ENCODE data around the gene DNM3.

The DNM3 gene

GRCh38 chr1:172220376-172220775 lies 379.1 kb downstream of the DNM3 start:
- no peak for DNase-seq
- Mint-ChIP-seq H3K27me3 (no peaks in the 10 kb centered on the region), H3K27ac (no peak overlapping the region), H3K4me3 (no peak overlapping the region), H3K9me3 (no peaks in the 10 kb centered on the region), H3K4me1 (ENCODE audit: low read depth) (no peaks in the 10 kb centered on the region), H3K36me3 (ENCODE audit: low read depth) (no peaks in the 10 kb centered on the region)

- H3K27me3 Mint-ChIP-seq: no peaks in the 10 kb centered on the region
- no peaks in the 10 kb centered on the region for H3K36me3 Mint-ChIP-seq (ENCODE audit: low read depth)
- no peak overlapping the region for H3K27ac Mint-ChIP-seq
- no peak for DNase-seq
- H3K9me3 Mint-ChIP-seq: no peaks in the 10 kb centered on the region
- no peak overlapping the region for H3K4me3 Mint-ChIP-seq
- H3K4me1 Mint-ChIP-seq (ENCODE audit: low read depth): no peaks in the 10 kb centered on the region
Measured at GRCh38 chr1:172221436-172221835, 380.1 kb downstream of the DNM3 start.

- no peak overlapping the region for H3K4me3 Mint-ChIP-seq
- no peaks in the 10 kb centered on the region for H3K27me3 Mint-ChIP-seq
- no peaks in the 10 kb centered on the region for H3K36me3 Mint-ChIP-seq (ENCODE audit: low read depth)
- H3K27ac Mint-ChIP-seq: no peak overlapping the region
- no peaks in the 10 kb centered on the region for H3K4me1 Mint-ChIP-seq (ENCODE audit: low read depth)
- H3K9me3 Mint-ChIP-seq: no peaks in the 10 kb centered on the region
- no peak for DNase-seq
Measured at GRCh38 chr1:172224871-172225270, 383.6 kb downstream of the DNM3 start.

GRCh38 chr1:172229942-172230341 lies 388.6 kb downstream of the DNM3 start:
- no peak for DNase-seq
- Mint-ChIP-seq H3K9me3 (peaks cover 9% of the 10 kb centered on the region), H3K36me3 (ENCODE audit: low read depth) (no peaks in the 10 kb centered on the region), H3K4me3 (no peak overlapping the region), H3K4me1 (ENCODE audit: low read depth) (peaks cover 4% of the 10 kb centered on the region), H3K27ac (no peak overlapping the region), H3K27me3 (no peaks in the 10 kb centered on the region)

GRCh38 chr1:172230526-172230925 lies 389.2 kb downstream of the DNM3 start:
- H3K36me3 Mint-ChIP-seq (ENCODE audit: low read depth): no peaks in the 10 kb centered on the region
- H3K4me3 Mint-ChIP-seq: no peak overlapping the region
- no peaks in the 10 kb centered on the region for H3K27me3 Mint-ChIP-seq
- DNase-seq: no peak
- no peak overlapping the region for H3K27ac Mint-ChIP-seq
- peaks cover 9% of the 10 kb centered on the region for H3K9me3 Mint-ChIP-seq
- peaks cover 4% of the 10 kb centered on the region for H3K4me1 Mint-ChIP-seq (ENCODE audit: low read depth)

GRCh38 chr1:172236958-172237357 lies 395.7 kb downstream of the DNM3 start:
- H3K4me1 Mint-ChIP-seq (ENCODE audit: low read depth): no peaks in the 10 kb centered on the region
- no peak for DNase-seq

GRCh38 chr1:172238158-172238557 lies 396.9 kb downstream of the DNM3 start:
- Mint-ChIP-seq H3K9me3 (peaks cover 4% of the 10 kb centered on the region), H3K36me3 (ENCODE audit: low read depth) (no peaks in the 10 kb centered on the region), H3K27me3 (no peaks in the 10 kb centered on the region), H3K4me1 (ENCODE audit: low read depth) (no peaks in the 10 kb centered on the region), H3K27ac (no peak overlapping the region), H3K4me3 (no peak overlapping the region)
- DNase-seq: no peak

More at GRCh38 chr1:172236958-172237357, 395.7 kb downstream of the DNM3 start:
- Mint-ChIP-seq H3K9me3 (peaks cover 4% of the 10 kb centered on the region), H3K4me3 (no peak overlapping the region), H3K27ac (no peak overlapping the region), H3K27me3 (no peaks in the 10 kb centered on the region), H3K36me3 (ENCODE audit: low read depth) (no peaks in the 10 kb centered on the region)

GRCh38 chr1:172238965-172239364 lies 397.7 kb downstream of the DNM3 start:
- no peaks in the 10 kb centered on the region for H3K27me3 Mint-ChIP-seq
- no peaks in the 10 kb centered on the region for H3K36me3 Mint-ChIP-seq (ENCODE audit: low read depth)
- no peak for DNase-seq
- H3K27ac Mint-ChIP-seq: no peak overlapping the region
- no peaks in the 10 kb centered on the region for H3K4me1 Mint-ChIP-seq (ENCODE audit: low read depth)
- H3K9me3 Mint-ChIP-seq: peaks cover 4% of the 10 kb centered on the region
- H3K4me3 Mint-ChIP-seq: no peak overlapping the region

- no peaks in the 10 kb centered on the region for H3K4me1 Mint-ChIP-seq (ENCODE audit: low read depth)
- H3K36me3 Mint-ChIP-seq (ENCODE audit: low read depth): no peaks in the 10 kb centered on the region
- H3K27me3 Mint-ChIP-seq: no peaks in the 10 kb centered on the region
- no peaks in the 10 kb centered on the region for H3K9me3 Mint-ChIP-seq
- no peak for DNase-seq
- H3K4me3 Mint-ChIP-seq: no peak overlapping the region
- H3K27ac Mint-ChIP-seq: no peak overlapping the region
Measured at GRCh38 chr1:172239901-172240300, 398.6 kb downstream of the DNM3 start.

GRCh38 chr1:172241540-172241939 lies 400.2 kb downstream of the DNM3 start:
- H3K4me1 Mint-ChIP-seq (ENCODE audit: low read depth): no peaks in the 10 kb centered on the region
- no peak overlapping the region for H3K27ac Mint-ChIP-seq
- H3K36me3 Mint-ChIP-seq (ENCODE audit: low read depth): no peaks in the 10 kb centered on the region
- H3K4me3 Mint-ChIP-seq: no peak overlapping the region
- DNase-seq: no peak
- no peaks in the 10 kb centered on the region for H3K9me3 Mint-ChIP-seq
- no peaks in the 10 kb centered on the region for H3K27me3 Mint-ChIP-seq

- no peaks in the 10 kb centered on the region for H3K27me3 Mint-ChIP-seq
- no peak overlapping the region for H3K27ac Mint-ChIP-seq
- no peaks in the 10 kb centered on the region for H3K9me3 Mint-ChIP-seq
- no peak overlapping the region for H3K4me3 Mint-ChIP-seq
- H3K4me1 Mint-ChIP-seq (ENCODE audit: low read depth): no peaks in the 10 kb centered on the region
- no peaks in the 10 kb centered on the region for H3K36me3 Mint-ChIP-seq (ENCODE audit: low read depth)
- DNase-seq: no peak
Measured at GRCh38 chr1:172244865-172245264, 403.6 kb downstream of the DNM3 start.

- H3K4me3 Mint-ChIP-seq: no peak overlapping the region
- H3K4me1 Mint-ChIP-seq (ENCODE audit: low read depth): no peaks in the 10 kb centered on the region
- DNase-seq: no peak
- no peaks in the 10 kb centered on the region for H3K27me3 Mint-ChIP-seq
- H3K9me3 Mint-ChIP-seq: no peaks in the 10 kb centered on the region
- H3K36me3 Mint-ChIP-seq (ENCODE audit: low read depth): no peaks in the 10 kb centered on the region
- no peak overlapping the region for H3K27ac Mint-ChIP-seq
Measured at GRCh38 chr1:172245788-172246187, 404.5 kb downstream of the DNM3 start.

- no peaks in the 10 kb centered on the region for H3K9me3 Mint-ChIP-seq
- no peak overlapping the region for H3K27ac Mint-ChIP-seq
- no peaks in the 10 kb centered on the region for H3K36me3 Mint-ChIP-seq (ENCODE audit: low read depth)
- no peaks in the 10 kb centered on the region for H3K27me3 Mint-ChIP-seq
- H3K4me1 Mint-ChIP-seq (ENCODE audit: low read depth): no peaks in the 10 kb centered on the region
- no peak overlapping the region for H3K4me3 Mint-ChIP-seq
- DNase-seq: no peak
Measured at GRCh38 chr1:172246521-172247390, 405.5 kb downstream of the DNM3 start.

GRCh38 chr1:172251486-172251885 lies 410.2 kb downstream of the DNM3 start:
- no peaks in the 10 kb centered on the region for H3K36me3 Mint-ChIP-seq (ENCODE audit: low read depth)
- no peak overlapping the region for H3K4me3 Mint-ChIP-seq
- DNase-seq: no peak
- H3K27ac Mint-ChIP-seq: no peak overlapping the region
- H3K9me3 Mint-ChIP-seq: no peaks in the 10 kb centered on the region
- no peaks in the 10 kb centered on the region for H3K27me3 Mint-ChIP-seq
- H3K4me1 Mint-ChIP-seq (ENCODE audit: low read depth): peaks cover 19% of the 10 kb centered on the region

GRCh38 chr1:172252321-172252720 lies 411.0 kb downstream of the DNM3 start:
- H3K36me3 Mint-ChIP-seq (ENCODE audit: low read depth): no peaks in the 10 kb centered on the region
- no peak overlapping the region for H3K27ac Mint-ChIP-seq
- no peaks in the 10 kb centered on the region for H3K27me3 Mint-ChIP-seq
- no peaks in the 10 kb centered on the region for H3K9me3 Mint-ChIP-seq
- DNase-seq: no peak
- H3K4me3 Mint-ChIP-seq: no peak overlapping the region
- peaks cover 19% of the 10 kb centered on the region for H3K4me1 Mint-ChIP-seq (ENCODE audit: low read depth)
